ENCODE results near the gene DOCK6. TPM values are rescaled to one million over a fixed set of nuclear protein-coding genes. Genes with fewer than 3 reads are reported as not detected.

The DOCK6 gene
- total RNA-seq = 1 to 10 TPM; 6.1 to 7.1 TPM

DNA sequence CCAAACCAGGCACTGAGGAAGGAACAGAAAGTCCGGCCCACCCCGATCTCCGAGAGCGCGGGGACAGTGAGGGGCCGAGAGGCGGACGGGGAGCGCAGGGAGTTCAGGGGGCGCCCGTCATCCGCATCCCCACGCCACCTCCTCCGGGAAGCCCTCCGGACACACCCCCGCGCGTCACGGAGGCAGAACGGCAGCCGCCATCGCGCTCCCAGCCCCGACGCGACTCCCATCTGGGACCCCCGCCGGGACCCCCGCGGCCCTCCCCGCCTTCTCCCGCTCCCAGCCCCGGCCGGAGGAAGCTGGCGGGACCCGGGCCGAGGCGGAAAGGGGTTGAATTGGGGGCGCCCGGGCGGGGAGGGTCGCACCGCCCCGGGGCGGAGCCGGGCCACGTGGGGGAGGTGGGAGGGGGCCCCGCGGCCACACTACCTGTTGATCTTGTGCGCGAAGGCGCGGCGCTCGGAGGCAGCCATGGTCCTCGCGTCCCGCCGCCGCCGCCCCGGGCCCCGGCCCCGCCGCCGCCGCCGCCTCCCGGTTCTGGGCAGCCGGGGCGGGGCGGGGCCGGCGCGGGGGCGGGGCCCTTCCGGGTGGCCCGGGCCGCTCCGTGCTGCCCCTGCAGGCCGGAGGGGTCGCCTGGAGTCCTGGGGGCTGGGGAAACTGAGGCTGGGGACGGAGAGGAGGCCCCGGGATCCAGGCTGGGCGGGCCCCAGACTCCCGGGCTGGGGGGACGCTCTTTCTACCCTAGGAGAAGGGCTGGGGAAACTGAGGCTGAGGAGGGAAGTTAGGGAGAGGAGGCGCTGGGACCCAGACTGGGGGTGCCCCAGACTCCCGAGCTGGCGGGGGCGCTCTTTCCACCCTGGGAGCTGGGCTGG, at the start of gene DOCK6:
Gene DOCK6 (minus strand): TSS at position 554 of the 869 bp plus-strand sequence. CDS start 84 bp downstream, at position 470.
- Mint-ChIP-seq H3K27ac (no peak within 1 kb of the TSS), H3K4me1 (ENCODE audit: low read depth) (peaks cover 3% of the 10 kb centered on the region), H3K4me3 (peak within 1 kb of the TSS; percentile 71), H3K27me3 (ENCODE audit: low read depth) (peaks cover 43% of the 10 kb centered on the region), H3K36me3 (ENCODE audit: low read depth) (no peaks in the 10 kb centered on the region), H3K9me3 (no peaks in the 10 kb centered on the region)
- CTCF ChIA-PET = interaction anchor here (0.6 kb wide), 1 partner anchor 98 kb away, joined by 3 read pairs; no protein-coding TSS in a partner anchor
- DNase-seq = peak; percentile 28
- intact Hi-C loops (cut with micrococcal nuclease) = no loop called here

- no peaks in the 10 kb centered on the region for H3K36me3 Mint-ChIP-seq (ENCODE audit: low read depth)
- CTCF ChIA-PET = no interaction called here
- no peak overlapping the region for H3K27ac Mint-ChIP-seq
- H3K4me3 Mint-ChIP-seq = no peak overlapping the region
- H3K9me3 Mint-ChIP-seq = no peaks in the 10 kb centered on the region
- no peak for DNase-seq
- no peaks in the 10 kb centered on the region for H3K27me3 Mint-ChIP-seq (ENCODE audit: low read depth)
- H3K4me1 Mint-ChIP-seq (ENCODE audit: low read depth) = no peaks in the 10 kb centered on the region
- intact Hi-C loops (cut with micrococcal nuclease) = no loop called here
Observed at GRCh38 chr19:11306337-11306736, 44.0 kb upstream of the DOCK6 start.

DNA sequence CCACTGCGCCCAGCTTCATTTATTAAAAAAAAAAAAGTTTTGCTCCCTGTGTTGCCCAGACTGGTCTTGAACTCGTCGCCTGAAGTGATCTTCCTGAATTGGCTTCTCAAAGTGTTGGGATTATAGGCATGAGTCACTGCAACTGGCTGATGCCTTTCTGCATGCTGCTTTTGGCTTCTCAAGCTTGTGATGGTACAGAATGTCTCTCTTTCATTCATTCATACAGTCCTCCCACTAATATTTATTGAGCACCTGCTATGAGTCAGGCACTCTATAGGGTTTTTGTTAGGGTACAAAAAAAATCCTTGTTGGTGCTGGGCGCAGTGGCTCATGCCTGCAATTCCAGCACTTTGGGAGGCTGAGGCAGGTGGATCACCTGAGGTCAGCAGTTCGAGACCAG, 42.6 kb upstream of the DOCK6 start:
- CTCF ChIA-PET = interaction anchor here (0.7 kb wide), 1 partner anchor 63 kb away, joined by 3 read pairs; no protein-coding TSS in a partner anchor
- Mint-ChIP-seq H3K4me1 (ENCODE audit: low read depth) (no peaks in the 10 kb centered on the region), H3K27me3 (ENCODE audit: low read depth) (no peaks in the 10 kb centered on the region), H3K36me3 (ENCODE audit: low read depth) (no peaks in the 10 kb centered on the region), H3K9me3 (no peaks in the 10 kb centered on the region), H3K4me3 (no peak overlapping the region), H3K27ac (no peak overlapping the region)
- DNase-seq = no peak
- intact Hi-C loops (cut with micrococcal nuclease) = no loop called here

- intact Hi-C loops (cut with micrococcal nuclease) = no loop called here
- Mint-ChIP-seq H3K9me3 (no peaks in the 10 kb centered on the region), H3K36me3 (ENCODE audit: low read depth) (no peaks in the 10 kb centered on the region), H3K27me3 (ENCODE audit: low read depth) (no peaks in the 10 kb centered on the region), H3K4me1 (ENCODE audit: low read depth) (no peaks in the 10 kb centered on the region), H3K4me3 (no peak overlapping the region), H3K27ac (no peak overlapping the region)
- DNase-seq = no peak
- CTCF ChIA-PET = no interaction called here
Observed at GRCh38 chr19:11300811-11301120, 38.4 kb upstream of the DOCK6 start.

DNA sequence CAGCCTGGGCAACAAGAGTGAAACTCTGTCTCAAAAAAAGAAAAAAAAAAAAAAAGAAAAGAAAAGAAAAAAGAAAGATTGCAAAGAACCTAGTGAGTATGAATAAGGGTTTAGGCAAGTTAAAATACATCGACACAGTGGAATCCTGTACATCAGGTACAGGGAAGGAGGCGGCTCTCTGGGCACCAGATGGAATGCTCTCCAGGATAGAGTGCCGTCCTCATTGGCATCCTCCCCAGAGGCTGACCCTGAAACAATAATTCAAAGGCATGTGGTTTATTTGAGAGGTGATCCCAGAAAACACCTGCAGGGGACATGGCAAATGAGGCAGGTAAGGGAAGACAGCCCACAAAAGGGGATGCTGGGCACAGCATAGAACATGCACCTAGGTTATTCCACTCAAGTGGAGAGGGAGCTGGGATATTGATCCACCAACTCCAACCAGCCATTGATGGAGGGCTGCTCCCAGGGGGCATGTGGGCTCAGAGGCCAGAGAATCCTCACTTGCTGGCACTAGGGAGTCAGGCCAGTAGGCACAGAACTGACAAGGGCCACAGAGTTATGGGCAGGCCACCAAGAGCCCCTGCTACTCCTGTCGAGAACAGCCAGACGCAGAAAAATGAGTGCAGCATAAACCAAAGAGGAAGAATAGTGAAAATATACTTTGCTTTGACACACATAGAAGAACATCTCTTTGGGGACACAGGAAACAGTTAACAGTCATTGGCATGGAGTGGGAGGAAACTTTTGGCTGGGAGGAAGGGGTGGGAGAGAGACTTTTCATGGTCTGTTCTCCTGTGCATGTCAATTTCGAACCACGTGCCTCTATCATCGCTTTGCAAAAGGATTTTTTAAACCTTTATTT, 37.9 kb upstream of the DOCK6 start:
- Mint-ChIP-seq H3K27me3 (ENCODE audit: low read depth) (no peaks in the 10 kb centered on the region), H3K9me3 (no peaks in the 10 kb centered on the region), H3K27ac (no peak overlapping the region), H3K36me3 (ENCODE audit: low read depth) (no peaks in the 10 kb centered on the region), H3K4me3 (no peak overlapping the region), H3K4me1 (ENCODE audit: low read depth) (no peaks in the 10 kb centered on the region)
- intact Hi-C loops (cut with micrococcal nuclease) = no loop called here
- CTCF ChIA-PET = no interaction called here
- no peak for DNase-seq

DNA sequence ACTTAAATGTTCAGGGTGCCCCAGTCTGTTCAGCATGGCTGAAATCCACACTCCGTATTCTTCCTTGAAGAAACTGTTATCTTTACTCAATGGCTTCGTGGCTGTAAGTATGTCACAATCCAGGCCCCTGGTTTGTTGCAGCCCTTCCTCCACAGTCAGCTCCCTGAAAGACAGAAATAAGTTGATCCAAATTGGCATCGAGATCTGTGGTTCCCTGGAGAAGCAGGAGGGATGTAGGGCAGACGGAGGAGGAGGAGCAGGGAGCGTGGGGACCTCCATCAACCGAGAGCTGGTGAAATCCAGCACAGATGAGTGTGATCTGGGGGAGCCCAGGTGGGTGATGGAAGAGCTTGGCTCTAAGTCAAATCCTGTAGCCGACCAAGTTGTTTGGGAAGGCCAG, 33.9 kb upstream of the DOCK6 start:
- Mint-ChIP-seq H3K4me3 (no peak overlapping the region), H3K4me1 (ENCODE audit: low read depth) (peaks cover 9% of the 10 kb centered on the region), H3K27ac (no peak overlapping the region), H3K36me3 (ENCODE audit: low read depth) (no peaks in the 10 kb centered on the region), H3K9me3 (no peaks in the 10 kb centered on the region), H3K27me3 (ENCODE audit: low read depth) (peaks cover 6% of the 10 kb centered on the region)
- intact Hi-C loops (cut with micrococcal nuclease) = no loop called here
- CTCF ChIA-PET = interaction anchor here (0.6 kb wide), 2 partner anchors 45 to 516 kb away, joined by 3 to 4 read pairs; no protein-coding TSS in a partner anchor
- no peak for DNase-seq

- intact Hi-C loops (cut with micrococcal nuclease) = no loop called here
- CTCF ChIA-PET = interaction anchor here (0.5 to 0.7 kb wide), 3 partner anchors 86 to 383 kb away, joined by 3 read pairs; partner anchors contain the start of gene EPOR
Observed at GRCh38 chr19:11295665-11296245, 33.4 kb upstream of the DOCK6 start, which contains the start of gene TSPAN16. Gene TSPAN16 (plus strand): TSS chr19:11296160. CDS start chr19:11296298, 138 bp downstream.

DNA sequence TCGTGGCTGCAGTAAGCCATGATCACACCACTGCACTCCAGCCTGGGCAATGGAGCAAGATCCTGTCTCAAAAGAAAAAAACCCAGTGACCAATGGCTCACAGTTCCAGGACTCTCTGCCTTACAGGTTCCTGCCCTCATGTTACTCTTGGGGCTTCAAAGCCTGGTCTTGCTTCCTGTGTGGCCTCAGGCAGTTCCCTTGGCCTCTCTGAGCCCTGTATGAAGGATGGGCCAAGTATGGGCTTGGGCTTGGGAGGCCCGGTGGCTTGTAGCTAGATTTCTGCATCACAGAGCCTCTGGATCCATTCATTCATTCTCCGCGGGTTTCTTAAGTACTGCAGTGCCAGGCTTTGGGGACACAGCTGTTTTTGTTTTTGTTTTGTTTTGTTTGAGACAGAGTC, 32.9 kb upstream of the DOCK6 start:
- Mint-ChIP-seq H3K9me3 (no peaks in the 10 kb centered on the region), H3K27ac (no peak overlapping the region), H3K36me3 (ENCODE audit: low read depth) (no peaks in the 10 kb centered on the region), H3K27me3 (ENCODE audit: low read depth) (peaks cover 8% of the 10 kb centered on the region), H3K4me1 (ENCODE audit: low read depth) (peaks cover 9% of the 10 kb centered on the region), H3K4me3 (no peak overlapping the region)
- CTCF ChIA-PET = interaction anchor here (0.5 to 0.7 kb wide), 3 partner anchors 86 to 382 kb away, joined by 3 read pairs; partner anchors contain the start of gene EPOR
- no peak for DNase-seq
- intact Hi-C loops (cut with micrococcal nuclease) = no loop called here

More at GRCh38 chr19:11295665-11296245, 33.4 kb upstream of the DOCK6 start, which contains the start of gene TSPAN16:
- no peaks in the 10 kb centered on the region for H3K36me3 Mint-ChIP-seq (ENCODE audit: low read depth)
- H3K9me3 Mint-ChIP-seq = no peaks in the 10 kb centered on the region
- peaks cover 9% of the 10 kb centered on the region for H3K4me1 Mint-ChIP-seq (ENCODE audit: low read depth)
- H3K4me3 Mint-ChIP-seq = no peak within 1 kb of the TSS
- H3K27ac Mint-ChIP-seq = no peak within 1 kb of the TSS
- DNase-seq = no peak
- H3K27me3 Mint-ChIP-seq (ENCODE audit: low read depth) = peaks cover 8% of the 10 kb centered on the region

DNA sequence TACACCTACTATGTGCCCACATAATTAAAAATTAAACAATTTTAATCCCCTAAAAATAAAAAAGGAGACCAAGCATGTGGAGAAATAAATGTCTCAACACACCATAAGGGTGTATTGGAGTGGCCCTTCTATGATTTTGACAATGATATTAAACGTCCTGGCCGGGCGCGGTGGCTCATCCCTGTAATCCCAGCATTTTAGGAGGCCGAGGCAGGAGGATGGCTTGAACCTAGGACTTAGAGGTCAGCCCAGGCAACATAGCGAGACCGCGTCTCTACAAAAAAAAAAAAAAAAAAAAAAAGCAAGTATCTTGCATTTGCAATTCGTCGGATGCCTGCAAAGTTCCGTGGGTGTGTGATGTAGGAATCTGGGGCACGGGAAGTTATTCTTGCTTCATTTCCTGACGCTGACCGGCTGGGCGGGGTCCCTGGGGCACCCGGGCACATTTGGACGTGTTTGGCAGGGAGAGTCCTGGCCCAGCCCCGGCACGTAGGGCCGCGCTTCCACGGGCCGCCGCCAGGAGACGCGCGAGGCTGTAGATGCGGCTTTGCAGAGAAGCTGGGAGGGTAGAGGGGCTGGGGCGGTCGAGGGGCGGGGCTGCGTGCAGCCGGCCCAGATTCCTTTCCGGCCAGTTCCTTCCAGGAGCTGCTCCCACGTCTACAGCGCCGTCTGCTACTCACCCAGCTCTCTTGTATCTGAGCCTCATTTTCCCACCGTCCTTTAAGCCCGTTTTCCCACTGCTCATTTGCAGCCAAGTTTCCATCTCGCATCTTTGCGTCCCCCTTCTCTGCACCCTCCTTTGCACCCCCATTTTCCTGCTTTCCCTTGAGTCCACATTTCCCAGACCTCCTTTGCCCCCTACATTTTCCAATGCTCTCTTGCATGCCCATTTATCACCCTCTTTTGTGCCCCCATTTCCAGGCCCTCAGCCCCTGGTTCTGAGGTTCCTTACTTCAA, 31.4 kb upstream of the DOCK6 start:
- Mint-ChIP-seq H3K9me3 (no peaks in the 10 kb centered on the region), H3K27me3 (ENCODE audit: low read depth) (peaks cover 8% of the 10 kb centered on the region), H3K36me3 (ENCODE audit: low read depth) (no peaks in the 10 kb centered on the region), H3K4me3 (peak overlapping the region; percentile 66), H3K4me1 (ENCODE audit: low read depth) (peaks cover 9% of the 10 kb centered on the region), H3K27ac (no peak overlapping the region)
- CTCF ChIA-PET = interaction anchor here (0.6 to 1.1 kb wide), 11 partner anchors 10 to 240 kb away, joined by 3 to 6 read pairs (median 4); no protein-coding TSS in a partner anchor
- intact Hi-C loops (cut with micrococcal nuclease) = loop anchor here (1.0 to 5.0 kb wide), 4 partner anchors 31 to 294 kb away; no protein-coding TSS in a partner anchor
- peak; percentile 90 for DNase-seq

GRCh38 chr19:11291991-11292390, 29.7 kb upstream of the DOCK6 start:
- H3K9me3 Mint-ChIP-seq = no peaks in the 10 kb centered on the region
- H3K27me3 Mint-ChIP-seq (ENCODE audit: low read depth) = peaks cover 12% of the 10 kb centered on the region
- peaks cover 9% of the 10 kb centered on the region for H3K4me1 Mint-ChIP-seq (ENCODE audit: low read depth)
- no peak for DNase-seq
- no peaks in the 10 kb centered on the region for H3K36me3 Mint-ChIP-seq (ENCODE audit: low read depth)
- intact Hi-C loops (cut with micrococcal nuclease) = loop anchor here (5.0 kb wide), 1 partner anchor 295 kb away; no protein-coding TSS in a partner anchor
- no peak overlapping the region for H3K27ac Mint-ChIP-seq
- CTCF ChIA-PET = interaction anchor here (1.3 kb wide), 1 partner anchor 244 kb away, joined by 3 read pairs; no protein-coding TSS in a partner anchor
- H3K4me3 Mint-ChIP-seq = no peak overlapping the region

- Mint-ChIP-seq H3K27ac (no peak overlapping the region), H3K9me3 (no peaks in the 10 kb centered on the region), H3K36me3 (ENCODE audit: low read depth) (no peaks in the 10 kb centered on the region), H3K27me3 (ENCODE audit: low read depth) (peaks cover 13% of the 10 kb centered on the region), H3K4me3 (no peak overlapping the region), H3K4me1 (ENCODE audit: low read depth) (peaks cover 9% of the 10 kb centered on the region)
- DNase-seq = no peak
- intact Hi-C loops (cut with micrococcal nuclease) = loop anchor here (5.0 kb wide), 1 partner anchor 296 kb away; no protein-coding TSS in a partner anchor
- CTCF ChIA-PET = interaction anchor here (1.3 kb wide), 1 partner anchor 245 kb away, joined by 3 read pairs; no protein-coding TSS in a partner anchor
Observed at GRCh38 chr19:11291415-11291814, 29.1 kb upstream of the DOCK6 start.

Measured in activated naive CD4-positive, alpha-beta T cell treated with anti-CD3 and anti-CD28 coated beads for 36 hours (primary cell).